Stomach (tissue), 4 donors: Measurements from ENCODE around the gene KCNE2.
"Not testable (repeated sequence)": the region's sequence is repeated elsewhere in the genome, so short reads cannot be mapped to it uniquely, and the experiment has no call there.

Experiments
- CTCF ChIP-seq, 7 experiments: fragments of 450-650 bp in 4 of 7; fragments of 200-600 bp in 3 of 7; sonication (generic) in 3 of 7; IDR thresholded peaks; one replicate each; pipeline ENCODE4 v1.5.1; 2016 to 2019; ENCODE audit warnings: antibody characterized with exemption in 7 of 7, control low read depth in 2 of 7, mild to moderate bottlenecking in 1 of 7
- EP300 ChIP-seq: sonication (generic); formaldehyde crosslinking; IDR thresholded peaks from one replicate; pipeline ENCODE4 v1.6.1; 2017; ENCODE audit warnings: antibody characterized with exemption
- POLR2A ChIP-seq, 4 donors: fragments of 450-650 bp; IDR thresholded peaks; one replicate each; pipeline ENCODE4 v1.6.1; 2016; ENCODE audit warnings: antibody characterized with exemption in 4 of 4, control low read depth in 2 of 4, mild to moderate bottlenecking in 1 of 4, moderate library complexity in 1 of 4
- POLR2AphosphoS5 ChIP-seq, 3 donors: sonication (generic); formaldehyde crosslinking; IDR thresholded peaks; one replicate each; pipeline ENCODE4 v1.6.1; 2016; ENCODE audit warnings: antibody characterized with exemption in 3 of 3

- not testable (repeated sequence) for TF ChIP-seq POLR2A (IDR thresholded peaks at IDR 0.05); CTCF (IDR thresholded peaks at IDR 0.05); POLR2AphosphoS5 (IDR thresholded peaks at IDR 0.05); EP300
These were observed 36.7 kb downstream of the KCNE2 start for GRCh38 chr21:34400522-34400921.
